Stimulated activated CD8-positive, alpha-beta memory T cell treated with anti-CD3 and anti-CD28 coated beads, Interleukin-4, amount 100 ng/mL, for 1 hour (primary cell): ENCODE results near the gene LEAP2.

Experiments used
- DNase-seq, 2 donors: peaks; one replicate each; pipeline ENCODE4 v3.0.0-alpha.2; 2020; ENCODE audit warnings: low read depth in 2 of 2, low spot score in 1 of 2

The LEAP2 gene

DNA sequence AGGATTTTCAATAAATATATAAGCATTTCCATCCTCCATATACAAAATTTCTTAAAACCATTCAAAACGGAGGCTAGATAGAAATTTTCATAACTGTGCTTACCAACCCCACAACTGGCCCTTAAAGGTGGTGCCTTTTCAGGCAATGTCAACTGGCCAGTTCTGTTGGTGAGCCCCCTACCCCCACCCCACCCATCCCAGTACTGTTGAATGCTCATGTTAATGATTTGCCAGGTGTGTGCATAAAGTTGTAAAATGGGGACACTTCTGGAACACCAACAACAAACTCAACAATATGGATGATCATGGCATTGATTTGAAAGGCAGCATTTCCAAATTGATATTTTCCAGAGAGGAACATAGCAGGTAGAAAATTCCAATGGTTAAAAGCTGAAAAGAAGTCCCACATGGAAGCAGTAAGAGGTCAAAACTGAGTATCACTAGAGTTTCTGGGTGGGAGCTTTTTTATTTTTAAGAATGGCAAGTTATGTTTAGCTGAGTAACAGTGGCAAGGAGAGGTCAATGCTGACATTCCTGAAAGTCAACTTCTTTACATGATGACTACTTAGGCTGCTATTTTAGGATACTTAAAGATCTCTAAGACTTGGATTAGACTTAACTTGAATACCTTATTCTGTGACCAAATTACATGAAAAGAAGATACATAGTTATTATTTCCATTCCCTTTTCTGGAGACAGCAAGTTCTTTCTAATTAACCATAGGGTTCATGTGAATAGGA is 2.7 kb downstream of the LEAP2 start:
- DNase-seq = no peak

- no peak for DNase-seq
Measured at GRCh38 chr5:132877466-132877865, 4.0 kb downstream of the LEAP2 start.

DNA sequence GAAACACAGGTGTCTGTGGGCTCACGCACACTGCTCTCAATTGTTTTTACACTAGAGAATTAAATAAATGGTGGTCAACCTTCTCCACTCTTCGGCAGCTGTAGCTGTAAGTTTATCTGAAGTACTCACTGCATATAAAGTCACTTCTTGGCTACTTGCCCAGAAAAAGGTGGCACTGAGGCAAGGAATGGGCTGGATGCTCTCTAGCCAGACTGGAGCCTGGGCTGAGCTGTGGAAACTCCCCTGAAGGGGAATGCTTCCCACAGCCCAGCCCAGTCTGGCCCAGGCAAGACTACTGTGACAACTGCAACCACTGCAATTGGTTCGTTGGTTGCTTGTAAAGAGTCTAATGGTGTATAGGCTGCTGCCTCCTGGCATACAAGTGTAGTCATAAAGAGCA is 4.5 kb downstream of the LEAP2 start:
- DNase-seq = no peak

GRCh38 chr5:132883261-132883834 is 9.9 kb downstream of the LEAP2 start:
- DNase-seq = no peak

GRCh38 chr5:132884548-132884947 is 11.1 kb downstream of the LEAP2 start:
- no peak for DNase-seq

DNA sequence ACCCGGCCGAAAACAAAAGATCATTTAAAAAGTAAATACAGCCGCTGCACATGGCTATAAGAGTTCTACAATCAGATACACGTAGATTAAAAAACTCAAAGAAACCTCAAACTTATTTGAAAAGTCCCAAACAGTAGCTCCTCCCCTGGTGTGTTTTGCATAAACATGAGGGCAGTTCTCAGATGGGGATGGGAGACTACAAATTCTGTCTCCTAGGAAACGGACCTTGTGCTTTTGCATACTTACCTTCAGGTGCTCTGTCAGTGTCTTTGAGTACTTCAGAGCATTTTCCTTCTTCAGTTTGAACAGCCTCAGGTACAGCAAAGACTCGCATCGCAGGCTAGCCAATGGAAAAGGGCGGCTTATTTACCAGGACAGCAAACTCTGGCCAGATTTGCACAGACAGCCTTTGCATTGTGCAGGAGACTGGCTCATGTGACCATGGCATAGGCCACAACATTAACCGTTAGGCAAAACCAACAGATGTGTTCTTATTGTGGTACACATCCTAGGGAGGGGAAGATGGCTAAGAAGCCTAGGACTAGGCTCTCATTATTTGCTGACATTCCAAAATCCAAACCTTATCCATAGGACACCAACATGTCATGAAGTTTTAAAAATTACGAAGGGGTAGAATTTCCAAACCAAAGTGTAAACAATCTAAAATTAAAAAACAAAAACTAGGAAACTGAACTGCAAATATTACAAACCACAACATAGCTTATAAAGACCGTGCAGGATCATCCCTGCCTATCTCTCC is 12.8 kb downstream of the LEAP2 start:
- no peak for DNase-seq

DNA sequence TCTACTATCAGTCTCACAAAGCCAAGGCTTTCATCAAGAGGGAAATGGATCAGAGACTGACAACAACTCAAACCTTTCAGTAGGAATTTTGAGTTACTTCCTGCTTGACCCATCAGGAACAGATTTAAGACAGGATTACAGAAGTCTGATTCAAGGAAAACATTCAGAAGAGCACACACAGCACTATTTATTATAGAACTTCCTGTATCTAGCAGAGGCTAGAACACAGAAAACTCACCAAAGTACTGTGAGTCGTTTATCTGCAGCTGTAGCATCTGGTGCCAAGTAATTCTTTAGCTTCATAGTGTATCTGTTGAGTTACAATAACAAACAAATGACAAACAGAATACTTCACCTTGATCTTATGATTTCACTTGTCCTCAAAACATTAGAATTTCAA is 13.8 kb downstream of the LEAP2 start:
- DNase-seq = no peak

DNA sequence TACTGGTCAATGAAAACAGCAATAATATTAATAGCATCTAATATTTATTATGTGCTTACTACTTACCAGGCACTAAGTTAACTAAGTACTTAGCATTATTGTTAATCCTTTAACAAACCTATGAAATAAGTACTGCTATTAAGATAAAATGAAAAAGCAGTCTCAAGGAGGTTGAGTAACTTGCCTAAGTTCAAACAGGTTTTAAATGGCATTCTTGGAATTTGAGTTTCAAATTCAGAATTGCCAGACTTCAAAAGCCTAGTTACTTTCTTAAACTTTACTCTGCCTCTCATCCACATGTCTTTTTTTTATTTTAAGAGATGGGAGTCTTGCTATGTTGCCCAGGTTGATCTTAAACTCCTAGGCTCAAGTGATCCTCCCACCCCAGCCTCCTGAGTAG is 16.0 kb downstream of the LEAP2 start:
- no peak for DNase-seq

- DNase-seq = no peak
Measured at GRCh38 chr5:132890817-132891216, 17.3 kb downstream of the LEAP2 start.

DNA sequence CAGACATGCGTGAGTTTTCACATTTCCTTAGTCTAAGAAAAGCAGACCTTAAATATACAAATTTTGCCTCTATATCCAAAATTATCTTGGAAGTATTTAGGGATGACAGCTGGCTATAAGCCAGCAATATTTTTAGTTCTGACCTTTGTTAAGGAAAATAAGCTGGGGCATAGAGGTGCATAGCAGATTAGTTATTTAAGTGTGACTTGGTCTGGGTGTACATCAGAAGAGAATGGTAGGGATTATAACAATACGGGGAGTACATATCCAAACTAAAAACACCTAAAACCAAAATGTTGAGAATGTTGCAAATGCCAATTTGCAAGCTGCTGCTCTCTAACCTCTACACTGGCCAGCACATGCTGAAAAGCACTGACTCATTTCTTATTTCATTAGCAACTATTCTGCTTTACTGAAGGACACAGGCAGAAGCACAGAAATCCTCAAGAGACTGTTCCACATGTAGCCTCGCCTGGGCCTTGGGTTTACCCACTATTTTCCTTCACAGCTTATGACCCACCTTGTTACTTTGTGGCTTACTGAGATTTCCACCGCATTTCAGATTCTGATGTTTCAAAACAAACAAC is 22.3 kb downstream of the LEAP2 start:
- no peak for DNase-seq

- DNase-seq = no peak
Measured at GRCh38 chr5:132896685-132897084, 23.2 kb downstream of the LEAP2 start.

- DNase-seq = no peak
Measured at GRCh38 chr5:132898094-132898493, 24.6 kb downstream of the LEAP2 start.

DNA sequence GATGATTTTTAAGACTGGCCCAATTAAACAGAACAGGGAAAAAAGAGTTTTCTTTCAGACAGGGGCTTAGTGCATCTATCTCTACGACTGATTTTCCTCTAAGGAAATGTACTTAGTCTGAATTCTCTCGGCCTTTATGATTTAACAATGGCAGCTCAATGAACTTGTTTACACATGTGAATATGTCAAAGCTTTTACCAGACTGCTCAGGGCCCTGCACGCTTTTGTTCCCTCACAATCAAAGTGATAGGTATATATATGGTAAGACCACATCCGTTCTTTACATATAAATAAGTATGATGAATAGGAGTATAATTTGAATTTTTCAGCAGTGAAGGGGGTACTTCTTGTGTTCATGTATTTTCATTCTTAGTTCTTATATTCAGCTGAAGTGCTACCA is 27.6 kb downstream of the LEAP2 start:
- DNase-seq = no peak

- DNase-seq = no peak
Measured at GRCh38 chr5:132901730-132902129, 28.3 kb downstream of the LEAP2 start.

GRCh38 chr5:132905938-132906337 is 32.5 kb downstream of the LEAP2 start:
- DNase-seq = no peak

- no peak for DNase-seq
Measured at GRCh38 chr5:132907161-132907560, 33.7 kb downstream of the LEAP2 start.

DNA sequence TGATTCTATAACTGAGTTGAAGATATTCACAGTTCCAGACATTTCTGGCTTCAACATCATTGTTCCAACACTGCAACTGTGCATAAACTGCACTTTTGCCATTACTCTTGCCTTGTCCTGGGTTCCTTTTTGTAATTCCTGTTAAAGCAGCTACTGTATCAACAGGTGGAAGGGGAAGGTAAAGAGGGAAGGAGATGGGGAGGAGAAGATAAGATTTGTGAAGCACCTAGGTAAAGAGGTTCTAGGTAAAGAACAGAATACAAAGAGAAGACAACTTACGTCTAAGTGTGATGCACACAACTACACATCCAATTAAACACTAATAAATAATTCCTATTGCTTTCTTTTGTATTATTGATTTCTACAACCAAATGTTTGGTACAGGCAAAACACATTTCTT is 36.2 kb downstream of the LEAP2 start:
- no peak for DNase-seq

DNA sequence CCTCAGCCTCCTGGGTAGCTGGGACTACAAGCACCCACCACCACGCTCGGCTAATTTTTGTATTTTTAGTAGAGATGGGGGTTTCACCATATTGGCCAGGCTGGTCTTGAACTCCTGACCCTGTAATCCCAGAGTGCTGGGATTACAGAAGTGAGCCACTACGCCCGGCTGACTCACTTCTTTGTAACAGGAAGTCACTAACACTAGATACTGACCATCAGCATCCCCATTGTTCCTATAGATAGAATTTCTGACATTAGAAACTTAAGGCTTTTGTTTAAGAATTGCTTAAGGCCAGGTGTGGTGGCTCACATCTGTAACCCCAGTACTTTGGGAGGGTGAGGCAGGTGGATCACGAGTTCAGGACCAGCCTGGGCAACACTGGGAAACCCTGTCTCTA is 42.2 kb downstream of the LEAP2 start:
- DNase-seq = no peak

- no peak for DNase-seq
Measured at GRCh38 chr5:132916086-132916485, 42.6 kb downstream of the LEAP2 start.
